GM12874 (cell line): ENCODE measurements around the gene OAT.

Source experiments
- TF ChIP-seq, protein P1 (sequence below): IDR thresholded peaks from 2 replicates; pipeline ENCODE4 v1.5.1; 2011; ENCODE audit warnings: low read depth, mild to moderate bottlenecking, control low read depth, low read length, moderate library complexity; ENCODE audit not compliant: insufficient read depth

Gene OAT

DNA sequence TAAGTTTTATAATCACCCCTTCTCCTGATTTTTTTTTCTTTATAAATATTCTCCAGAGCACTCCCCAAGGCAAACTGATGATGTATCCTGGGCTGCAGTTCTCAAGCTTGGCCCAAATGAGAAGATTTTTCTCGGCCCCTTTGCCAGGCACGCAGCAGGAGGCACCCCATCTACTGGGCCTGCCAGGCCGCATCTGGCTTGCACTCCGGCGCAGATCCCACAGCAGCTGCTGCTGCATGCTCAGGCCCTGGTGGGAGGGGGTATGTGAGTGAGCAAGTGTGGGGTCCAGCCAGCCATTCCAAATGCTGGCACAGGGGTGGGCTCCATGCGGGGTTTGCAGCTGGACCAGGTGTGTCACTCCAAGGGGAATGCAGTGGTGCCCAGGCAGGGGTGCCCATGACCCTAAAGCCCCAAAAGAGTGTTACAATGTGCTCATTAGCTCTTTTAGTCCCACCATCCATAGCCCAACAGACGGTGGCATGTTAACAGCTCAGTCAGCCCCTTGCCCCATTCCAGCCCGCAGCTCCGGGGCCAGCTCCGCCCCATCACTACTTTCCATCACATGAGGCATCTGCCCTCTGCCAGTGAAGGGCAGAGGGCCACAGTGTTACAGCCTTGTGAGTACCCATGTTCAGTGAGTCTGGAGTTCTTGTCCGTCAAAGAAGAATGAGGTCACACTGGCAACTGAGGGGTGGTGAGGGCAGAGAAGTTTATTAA is 25.9 kb downstream of the OAT start:
- TF ChIP-seq, protein P1, sequence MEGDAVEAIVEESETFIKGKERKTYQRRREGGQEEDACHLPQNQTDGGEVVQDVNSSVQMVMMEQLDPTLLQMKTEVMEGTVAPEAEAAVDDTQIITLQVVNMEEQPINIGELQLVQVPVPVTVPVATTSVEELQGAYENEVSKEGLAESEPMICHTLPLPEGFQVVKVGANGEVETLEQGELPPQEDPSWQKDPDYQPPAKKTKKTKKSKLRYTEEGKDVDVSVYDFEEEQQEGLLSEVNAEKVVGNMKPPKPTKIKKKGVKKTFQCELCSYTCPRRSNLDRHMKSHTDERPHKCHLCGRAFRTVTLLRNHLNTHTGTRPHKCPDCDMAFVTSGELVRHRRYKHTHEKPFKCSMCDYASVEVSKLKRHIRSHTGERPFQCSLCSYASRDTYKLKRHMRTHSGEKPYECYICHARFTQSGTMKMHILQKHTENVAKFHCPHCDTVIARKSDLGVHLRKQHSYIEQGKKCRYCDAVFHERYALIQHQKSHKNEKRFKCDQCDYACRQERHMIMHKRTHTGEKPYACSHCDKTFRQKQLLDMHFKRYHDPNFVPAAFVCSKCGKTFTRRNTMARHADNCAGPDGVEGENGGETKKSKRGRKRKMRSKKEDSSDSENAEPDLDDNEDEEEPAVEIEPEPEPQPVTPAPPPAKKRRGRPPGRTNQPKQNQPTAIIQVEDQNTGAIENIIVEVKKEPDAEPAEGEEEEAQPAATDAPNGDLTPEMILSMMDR = no peak

DNA sequence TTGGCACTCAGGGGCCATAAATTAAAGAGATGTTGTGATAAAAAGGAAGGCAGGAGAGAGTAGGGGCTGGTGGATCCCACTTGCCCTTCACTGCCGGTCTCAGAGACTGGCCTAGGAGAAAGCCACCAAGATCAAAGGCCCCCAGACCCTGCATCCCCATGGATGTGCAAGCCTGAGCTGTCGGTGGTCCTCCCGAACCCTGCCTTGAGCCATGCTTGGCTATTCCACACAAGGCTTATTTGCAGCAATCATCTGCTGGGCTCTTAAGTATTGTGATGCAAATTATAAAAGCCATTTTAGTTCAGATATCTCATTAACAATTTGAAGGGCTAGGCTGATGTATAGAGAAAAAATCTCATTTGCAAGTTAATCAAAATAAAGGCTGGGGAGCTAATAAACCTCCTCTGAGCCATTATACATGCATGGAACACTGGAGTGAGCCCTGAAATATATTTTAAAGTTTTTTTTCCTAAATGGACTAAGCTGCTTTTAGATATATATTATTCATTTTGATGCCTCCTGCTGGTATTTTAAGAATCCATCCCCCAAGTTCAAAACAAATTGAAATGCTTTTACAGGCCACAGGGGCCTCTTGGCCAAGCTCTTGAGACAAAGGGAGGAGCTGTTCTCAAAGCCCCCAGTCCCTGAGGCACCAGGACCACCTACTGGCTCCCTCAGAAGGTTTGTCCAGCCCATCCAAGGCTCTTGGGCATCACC is 28.1 kb downstream of the OAT start:
- TF ChIP-seq, protein P1 = no peak

GRCh38 chr10:124389613-124390361 is 28.9 kb downstream of the OAT start:
- TF ChIP-seq, protein P1 = no peak

GRCh38 chr10:124388823-124389612 is 29.7 kb downstream of the OAT start:
- TF ChIP-seq, protein P1 = peak; percentile 94

- TF ChIP-seq, protein P1 = no peak
Measured at GRCh38 chr10:124388476-124388822, 30.3 kb downstream of the OAT start.

GRCh38 chr10:124387078-124387874 is 31.4 kb downstream of the OAT start:
- TF ChIP-seq, protein P1 = no peak
